ENCODE data around the gene ASIP.

DNA sequence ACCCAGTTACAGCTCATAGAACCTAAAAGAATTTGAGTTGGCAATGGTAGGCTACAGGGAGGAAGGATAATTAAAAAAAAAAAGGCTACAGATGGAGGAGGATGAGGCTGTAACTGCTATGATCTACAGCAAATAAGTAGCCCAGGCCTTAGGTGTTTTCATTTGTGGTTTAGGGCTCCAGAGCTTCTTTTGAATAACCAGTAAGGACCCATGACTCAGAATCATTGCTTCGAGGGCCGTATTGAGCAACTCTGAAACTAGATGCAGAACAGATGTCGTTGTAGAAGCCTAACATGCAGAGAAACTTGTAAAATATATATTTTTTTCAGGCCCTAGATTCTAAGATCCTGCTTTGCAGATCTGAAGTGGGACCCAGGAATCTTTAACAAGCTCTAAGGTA is 19.0 kb upstream of the ASIP start:
- TF ChIP-seq, protein P1, sequence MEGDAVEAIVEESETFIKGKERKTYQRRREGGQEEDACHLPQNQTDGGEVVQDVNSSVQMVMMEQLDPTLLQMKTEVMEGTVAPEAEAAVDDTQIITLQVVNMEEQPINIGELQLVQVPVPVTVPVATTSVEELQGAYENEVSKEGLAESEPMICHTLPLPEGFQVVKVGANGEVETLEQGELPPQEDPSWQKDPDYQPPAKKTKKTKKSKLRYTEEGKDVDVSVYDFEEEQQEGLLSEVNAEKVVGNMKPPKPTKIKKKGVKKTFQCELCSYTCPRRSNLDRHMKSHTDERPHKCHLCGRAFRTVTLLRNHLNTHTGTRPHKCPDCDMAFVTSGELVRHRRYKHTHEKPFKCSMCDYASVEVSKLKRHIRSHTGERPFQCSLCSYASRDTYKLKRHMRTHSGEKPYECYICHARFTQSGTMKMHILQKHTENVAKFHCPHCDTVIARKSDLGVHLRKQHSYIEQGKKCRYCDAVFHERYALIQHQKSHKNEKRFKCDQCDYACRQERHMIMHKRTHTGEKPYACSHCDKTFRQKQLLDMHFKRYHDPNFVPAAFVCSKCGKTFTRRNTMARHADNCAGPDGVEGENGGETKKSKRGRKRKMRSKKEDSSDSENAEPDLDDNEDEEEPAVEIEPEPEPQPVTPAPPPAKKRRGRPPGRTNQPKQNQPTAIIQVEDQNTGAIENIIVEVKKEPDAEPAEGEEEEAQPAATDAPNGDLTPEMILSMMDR (IDR thresholded peaks at IDR 0.05) = no peak
- no peak for TF ChIP-seq POLR2A (IDR thresholded peaks at IDR 0.05)
